GM18909 (cell line): ENCODE measurements around the gene SIRPB2.

Source experiments
- ATAC-seq: cut with Tn5 transposase; IDR thresholded peaks from one replicate; pipeline ENCODE4 v1.9.1; 2021; ENCODE audit warnings: mild to moderate bottlenecking; ENCODE audit not compliant: unreplicated experiment, poor library complexity

Gene SIRPB2

DNA sequence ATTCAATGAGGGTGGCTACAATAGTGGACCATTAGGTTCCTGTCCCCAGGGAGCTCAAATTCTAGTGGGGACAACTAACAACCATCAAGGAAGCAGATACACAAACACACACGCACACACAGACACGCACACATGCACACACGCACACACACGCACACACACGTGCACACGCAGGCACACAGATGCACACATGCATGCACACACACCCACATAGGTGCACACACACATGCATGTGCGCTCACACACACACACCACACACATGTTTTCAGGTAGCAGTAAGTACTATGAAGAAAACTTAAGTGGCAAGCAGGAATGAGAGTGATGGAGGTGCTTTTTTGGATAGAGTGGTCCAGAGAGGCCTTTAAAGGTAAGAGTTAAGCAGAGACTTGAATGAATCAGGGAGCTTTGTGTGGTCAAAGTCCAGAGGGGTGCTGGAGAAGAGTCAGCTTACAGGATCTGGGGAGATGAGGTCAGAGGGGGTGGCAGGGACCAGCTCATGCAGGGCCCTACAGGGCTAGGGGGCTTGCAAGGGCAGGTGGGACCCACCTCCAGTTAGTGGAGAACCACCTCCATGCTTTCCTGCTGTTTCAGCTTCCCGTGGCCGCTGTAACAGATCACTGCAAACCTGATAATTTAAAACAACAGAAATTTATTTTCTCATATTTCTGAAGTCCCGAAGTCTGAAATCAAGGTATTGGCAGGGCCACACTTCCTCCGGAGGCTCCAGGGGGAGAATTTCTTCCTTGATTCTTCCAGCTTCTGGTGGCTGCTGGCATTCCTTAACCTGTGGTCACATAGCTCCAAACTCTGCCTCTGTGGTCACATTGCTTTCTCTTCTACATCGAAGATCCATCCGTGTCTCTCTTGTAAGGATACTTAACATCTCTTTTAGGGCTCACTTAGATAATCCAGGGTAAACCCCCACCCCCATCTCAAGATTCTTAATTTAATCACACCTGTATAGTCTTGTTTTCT is 17.7 kb downstream of the SIRPB2 start:
- ATAC-seq, result no peak

DNA sequence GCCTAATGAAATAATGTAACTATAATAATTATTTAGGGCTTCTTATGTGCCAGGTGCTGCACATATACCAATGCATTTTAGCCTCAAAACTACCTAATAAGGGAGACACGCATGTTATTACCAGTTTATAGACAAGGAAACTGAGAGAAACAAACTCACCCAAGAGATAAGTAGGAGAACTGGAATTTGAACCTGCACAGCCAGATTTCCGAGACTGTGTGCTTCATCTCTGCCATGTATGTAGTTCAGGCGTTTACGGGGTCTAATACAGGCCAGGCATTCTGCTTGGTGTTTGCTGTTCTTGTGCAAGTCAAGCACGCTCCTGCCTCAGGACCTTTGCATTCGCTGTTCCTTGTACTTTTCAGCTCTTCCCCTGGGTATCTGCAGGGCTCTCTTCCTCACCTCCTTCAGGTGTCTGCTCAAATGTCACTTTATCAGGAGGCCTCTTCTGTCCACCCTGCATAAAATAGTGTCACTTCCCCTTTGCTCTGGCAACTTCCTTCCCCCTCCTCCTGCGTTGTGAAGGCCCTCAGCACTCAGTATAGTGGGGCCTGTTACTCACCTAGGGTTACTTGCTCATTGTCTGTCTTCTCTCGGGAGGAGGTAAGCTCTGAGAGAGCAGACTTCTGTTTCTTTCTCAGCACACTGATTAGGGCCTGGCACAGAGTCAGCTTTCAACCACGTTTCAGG is 18.5 kb downstream of the SIRPB2 start:
- ATAC-seq, result no peak

DNA sequence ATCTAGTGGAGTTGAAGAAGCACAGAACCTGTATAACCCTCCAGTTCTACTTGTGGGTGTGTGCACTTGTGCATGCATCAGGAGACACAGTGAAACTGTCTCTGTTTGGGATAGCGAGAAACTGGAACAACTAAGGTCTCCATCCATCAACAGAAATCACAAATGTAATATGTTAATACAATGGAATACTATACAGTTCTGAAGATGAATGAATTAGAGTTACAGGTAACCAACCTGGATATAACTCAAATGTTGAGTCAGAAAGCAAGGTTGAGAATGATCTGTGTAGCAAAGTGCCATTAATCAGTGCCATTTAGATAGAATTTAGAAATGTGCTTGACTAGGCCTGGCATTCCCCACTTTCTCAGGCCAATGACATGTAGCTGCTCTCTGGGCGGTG is 20.0 kb downstream of the SIRPB2 start:
- no peak for ATAC-seq

DNA sequence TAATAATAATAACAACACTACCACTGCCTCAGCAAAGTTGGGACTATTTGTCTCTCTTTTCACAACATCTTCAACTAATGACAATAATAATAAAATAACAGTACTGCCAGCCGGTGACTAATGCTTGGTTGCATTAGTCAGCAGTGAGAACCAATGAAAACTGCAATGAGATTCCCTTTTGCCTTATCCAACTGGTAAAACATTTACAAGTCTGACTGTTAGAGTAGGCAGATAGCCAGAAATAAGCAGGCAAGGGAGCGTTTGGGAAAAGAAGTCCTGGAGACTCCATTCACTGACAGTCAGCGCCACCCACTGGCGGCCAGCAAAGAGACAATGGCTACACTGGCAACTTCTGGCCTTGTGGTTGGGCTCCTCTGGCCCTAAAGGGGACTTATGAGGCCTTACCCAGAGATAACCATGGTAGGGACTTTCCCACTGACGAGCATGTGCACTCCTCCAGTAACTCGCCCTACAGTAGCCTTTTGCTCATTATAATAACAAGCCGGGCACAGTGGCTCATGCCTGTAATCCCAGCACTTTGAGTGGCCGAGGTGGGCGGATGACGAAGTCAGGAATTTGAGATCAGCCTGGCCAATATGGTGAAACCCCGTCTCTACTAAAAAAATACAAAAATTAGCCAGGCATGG is 21.2 kb downstream of the SIRPB2 start:
- ATAC-seq, result no peak

DNA sequence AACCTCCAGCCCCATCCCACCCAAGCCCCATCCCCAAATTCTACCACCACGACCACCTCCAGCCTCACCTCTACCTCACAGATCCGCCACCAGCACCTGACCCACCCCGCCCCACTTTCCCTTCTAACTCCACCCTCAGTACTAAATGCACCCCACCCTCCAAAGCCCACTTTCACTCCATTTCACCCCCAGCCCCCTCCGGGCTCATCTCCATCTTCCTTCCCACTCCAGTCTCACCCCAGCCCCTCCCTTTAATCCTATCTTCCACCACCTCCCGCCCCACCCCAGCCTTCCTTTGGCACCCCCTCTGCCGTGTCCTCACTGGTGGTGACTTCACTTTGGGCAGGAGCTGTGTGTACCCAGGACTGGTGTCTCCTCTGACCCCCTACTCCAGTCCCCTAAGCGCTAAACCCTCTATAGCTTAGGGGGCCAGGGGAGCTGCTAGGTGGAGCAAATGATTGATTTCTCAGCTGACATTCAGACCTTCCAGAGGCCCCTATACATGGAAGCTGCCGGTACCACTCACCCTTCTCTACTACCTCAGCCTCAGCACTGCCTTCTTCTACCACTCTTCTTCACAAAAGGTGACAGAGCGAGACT is 21.8 kb downstream of the SIRPB2 start:
- no peak for ATAC-seq

DNA sequence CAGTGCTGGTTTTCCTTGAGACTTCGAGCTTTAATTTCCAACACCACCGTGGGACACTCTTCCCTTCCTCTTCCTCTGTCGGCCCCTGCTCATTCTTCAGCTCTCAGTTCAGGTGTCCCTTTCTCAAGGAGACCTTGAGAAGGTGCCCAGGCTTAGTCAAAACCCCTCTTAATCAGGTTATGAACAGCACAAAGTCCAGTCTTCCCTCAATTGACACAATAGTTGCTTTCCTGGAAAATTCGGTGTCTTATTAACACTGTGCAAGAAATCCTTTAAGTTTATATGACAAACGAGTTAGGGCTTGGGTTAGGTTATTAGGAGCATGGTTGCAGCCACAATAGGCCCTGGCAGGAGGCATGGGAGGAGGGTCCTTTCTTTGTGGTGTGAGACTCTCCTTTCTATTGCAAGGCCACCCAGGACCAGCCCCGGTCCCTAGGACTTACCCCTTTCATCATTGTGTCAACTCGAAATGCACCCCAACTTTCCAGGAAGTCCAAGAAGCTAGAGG is 23.0 kb downstream of the SIRPB2 start:
- ATAC-seq, result no peak

DNA sequence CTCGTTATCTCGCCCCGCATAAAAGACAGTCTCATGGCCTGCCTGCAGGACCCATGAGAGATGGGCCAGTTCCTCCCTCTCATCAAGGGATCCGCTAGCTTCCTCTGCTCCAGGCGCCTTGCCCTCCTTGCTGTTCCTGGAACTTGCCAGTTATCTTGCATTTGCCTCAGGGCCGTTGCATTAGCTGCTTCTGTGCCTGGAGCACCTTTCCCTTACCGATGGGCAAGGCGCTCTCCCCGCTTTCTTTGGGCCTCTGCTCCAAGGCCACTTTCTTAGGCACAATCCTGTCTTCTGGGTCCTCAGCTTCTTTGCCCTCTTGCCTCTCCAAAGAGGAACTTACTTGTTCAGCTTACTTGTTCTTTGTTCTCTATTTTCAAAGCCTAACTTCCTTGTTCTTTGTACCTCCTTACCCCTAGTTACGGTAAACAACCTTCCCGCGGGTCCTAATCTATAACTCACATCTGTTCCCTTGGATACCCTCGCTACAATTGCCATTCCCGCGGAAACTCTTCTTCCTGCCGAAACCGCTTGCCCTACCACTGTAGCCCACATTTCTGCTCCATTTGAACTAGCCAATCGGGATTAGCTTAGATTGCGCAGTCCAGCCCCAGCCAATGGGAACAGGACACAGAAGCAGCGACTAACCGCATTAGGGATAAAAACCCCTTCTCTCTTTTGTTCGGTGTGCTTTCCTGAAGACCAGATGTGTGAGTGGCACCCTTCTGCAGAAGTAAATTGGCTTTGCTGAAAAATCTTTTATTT is 23.7 kb downstream of the SIRPB2 start:
- ATAC-seq, result no peak

DNA sequence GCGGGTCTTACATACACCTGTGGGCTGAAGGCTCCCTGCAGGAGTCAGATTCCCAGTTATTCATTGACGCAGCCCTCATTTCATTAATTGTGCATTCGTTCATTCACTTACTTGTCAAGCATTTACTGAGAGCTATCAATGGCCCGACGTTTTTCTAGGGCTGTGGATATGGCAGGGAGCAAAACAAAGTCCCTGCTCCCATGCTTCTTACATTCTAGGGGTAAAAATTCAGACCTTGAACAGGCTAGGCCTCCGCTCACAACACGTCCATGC is 24.2 kb downstream of the SIRPB2 start:
- ATAC-seq, result no peak

DNA sequence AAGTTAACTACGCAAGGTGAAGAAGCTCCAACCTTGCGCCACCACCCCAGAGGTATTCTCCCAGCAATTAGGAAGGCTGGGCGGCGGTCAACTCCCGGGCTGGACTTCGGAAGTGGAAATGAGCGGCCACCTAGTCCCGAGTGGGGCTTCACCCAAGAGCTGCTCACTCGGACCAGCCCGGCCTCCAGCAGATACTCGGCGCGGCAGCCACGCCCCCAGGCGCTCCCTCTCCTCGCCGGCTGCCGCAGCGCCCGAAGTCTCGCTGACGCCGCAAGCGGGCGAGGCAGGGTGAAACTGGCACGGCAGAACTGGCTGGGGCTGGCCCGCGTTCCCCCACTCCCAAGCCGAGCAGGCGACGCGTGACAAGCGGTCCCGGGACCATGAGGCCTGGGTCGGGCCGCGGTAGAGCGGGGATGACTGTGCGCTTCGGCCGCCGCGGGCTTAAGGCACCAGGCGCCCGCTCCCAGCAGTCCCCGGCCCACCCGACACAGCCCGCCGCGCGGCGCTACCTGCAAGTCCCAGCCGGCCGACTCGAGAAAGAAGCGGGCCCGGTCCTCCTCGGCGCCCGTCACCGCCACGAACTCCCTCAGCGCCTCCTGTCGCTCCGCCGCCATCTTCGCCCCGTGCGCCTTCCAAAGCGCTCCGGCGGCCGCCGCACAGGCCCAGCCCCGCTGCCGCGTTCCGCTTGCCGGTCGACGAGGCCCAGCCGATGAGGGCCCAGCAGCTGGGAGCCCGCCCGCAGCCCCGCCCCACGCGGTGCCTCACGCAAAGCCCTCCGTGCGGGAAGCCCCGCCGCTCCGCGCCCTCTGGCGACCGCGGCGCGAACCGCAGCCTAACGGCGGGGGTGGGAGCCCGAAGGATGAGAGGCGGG is 24.8 kb downstream of the SIRPB2 start, which contains the start of gene NSFL1C:
NSFL1C (minus strand) TSS at position 639 of the 871 bp plus-strand sequence; CDS start at position 614, 25 bp downstream.
- peak; percentile 89 for ATAC-seq

DNA sequence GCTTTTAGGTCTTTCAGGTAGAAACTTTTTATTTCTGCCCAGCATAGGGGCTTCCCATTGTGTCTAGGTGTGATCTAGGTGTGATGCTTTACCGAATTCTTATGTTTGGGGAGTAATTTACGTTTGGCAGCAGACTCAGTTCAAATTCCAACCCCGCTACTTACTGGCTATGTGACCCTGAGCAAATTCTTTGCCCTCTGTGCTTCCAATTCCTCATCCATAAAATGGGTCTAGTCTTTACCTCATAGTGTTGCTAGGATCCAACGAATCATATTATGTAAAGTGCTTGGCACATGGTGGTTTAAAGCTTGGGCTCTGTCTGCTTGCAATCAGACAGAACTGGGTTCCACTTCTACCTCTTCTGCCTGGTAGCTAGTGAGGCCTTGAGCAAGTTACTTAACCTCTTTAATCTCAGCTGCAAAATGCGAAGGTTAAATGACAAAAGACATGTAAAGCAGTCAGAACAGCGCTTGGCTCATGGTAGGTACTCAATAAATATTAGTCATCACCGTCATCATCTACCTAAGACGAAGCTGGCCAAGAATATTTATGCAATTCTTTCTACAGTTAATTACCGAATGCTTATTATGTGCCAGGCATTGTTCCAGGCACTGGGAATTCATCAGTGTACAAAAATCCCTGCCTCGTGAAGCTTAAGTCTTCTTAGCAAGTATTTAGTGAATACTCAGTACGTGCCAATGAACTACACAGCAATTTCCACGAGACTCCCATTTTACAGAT is 25.6 kb downstream of the SIRPB2 start:
- ATAC-seq, result no peak

DNA sequence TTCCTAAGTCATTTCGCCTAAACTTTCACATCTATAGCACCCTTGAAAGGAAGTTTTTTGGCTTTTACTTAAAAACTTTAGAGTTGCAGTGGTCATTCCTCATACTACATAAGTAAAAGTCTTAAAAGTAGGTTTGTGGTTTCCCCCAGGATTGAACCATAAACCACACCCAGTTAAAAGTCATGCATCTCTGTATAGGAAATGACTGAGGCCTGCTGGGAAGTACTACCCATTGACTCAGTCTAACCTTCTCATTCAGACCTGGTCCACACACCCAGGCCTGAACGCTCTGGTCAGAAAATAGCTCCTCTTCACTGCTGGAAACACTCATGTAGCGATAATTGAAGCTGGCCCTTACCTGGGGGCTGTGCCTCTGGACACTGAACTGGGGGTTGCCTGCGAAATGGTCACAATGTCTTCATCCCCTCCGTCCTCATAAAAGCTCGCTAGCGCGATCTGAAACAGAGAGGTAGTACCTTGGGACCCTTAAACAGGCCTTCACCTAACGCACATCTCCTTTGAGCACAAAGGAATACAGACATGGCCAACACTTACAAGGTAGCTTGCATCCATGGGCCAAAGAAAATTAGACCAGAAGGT is 27.1 kb downstream of the SIRPB2 start:
- ATAC-seq, result no peak

DNA sequence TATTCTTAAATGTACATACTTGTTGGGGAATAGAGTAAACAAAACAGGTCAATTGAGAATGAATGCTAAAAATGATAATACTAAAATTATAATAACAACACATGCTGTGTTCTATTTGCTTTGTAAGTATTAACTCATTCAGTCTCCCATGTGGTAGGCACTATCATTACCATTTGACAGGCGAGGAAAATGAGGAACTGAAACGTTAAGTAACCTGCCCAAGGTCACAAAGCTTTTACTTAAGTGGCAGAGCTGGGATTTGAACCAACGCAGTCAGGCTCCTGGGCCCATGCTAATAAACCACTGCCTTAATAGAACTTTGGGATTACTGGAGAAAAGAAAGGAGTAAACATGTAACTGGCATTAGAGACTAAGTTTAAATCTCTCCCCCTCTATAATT is 28.4 kb downstream of the SIRPB2 start:
- ATAC-seq, result no peak

DNA sequence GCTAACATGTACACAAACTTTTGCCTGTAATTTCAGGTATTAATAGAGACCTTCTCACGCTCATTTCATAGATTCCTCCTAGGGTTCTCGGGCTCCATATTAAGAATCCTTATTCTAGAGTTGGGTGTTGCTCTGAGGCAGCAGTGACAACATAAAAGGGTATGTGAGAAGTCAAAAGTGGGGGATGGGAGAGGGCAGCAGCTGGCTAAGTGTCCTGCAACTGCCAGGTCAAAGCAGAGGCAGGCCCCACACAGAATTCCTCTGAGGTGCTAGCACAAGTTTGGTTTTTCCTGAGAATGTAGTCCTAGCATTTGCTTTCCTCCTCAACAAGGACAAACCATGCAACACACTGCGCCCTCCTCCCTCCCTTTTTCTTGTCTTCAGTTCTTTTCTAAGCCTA is 29.2 kb downstream of the SIRPB2 start:
- no peak for ATAC-seq

DNA sequence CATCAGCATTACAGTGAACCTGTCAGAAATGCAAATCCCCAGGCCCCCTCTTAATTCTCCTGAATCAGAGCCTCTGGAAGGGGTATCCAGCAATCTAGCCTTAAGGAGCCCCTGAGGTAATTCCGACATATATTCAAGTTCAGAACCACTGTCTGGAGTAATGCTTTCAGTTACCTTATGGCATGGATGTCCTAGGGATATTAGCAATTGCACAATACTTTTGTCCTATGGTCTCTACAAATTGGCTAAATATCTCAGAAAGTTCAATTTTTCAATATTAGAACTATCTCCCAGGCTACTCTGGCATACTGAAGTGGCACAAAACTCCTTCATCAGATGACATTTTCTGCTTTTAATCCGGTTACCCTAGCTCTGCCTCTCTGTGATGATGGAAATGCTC is 30.9 kb downstream of the SIRPB2 start:
- ATAC-seq, result no peak

DNA sequence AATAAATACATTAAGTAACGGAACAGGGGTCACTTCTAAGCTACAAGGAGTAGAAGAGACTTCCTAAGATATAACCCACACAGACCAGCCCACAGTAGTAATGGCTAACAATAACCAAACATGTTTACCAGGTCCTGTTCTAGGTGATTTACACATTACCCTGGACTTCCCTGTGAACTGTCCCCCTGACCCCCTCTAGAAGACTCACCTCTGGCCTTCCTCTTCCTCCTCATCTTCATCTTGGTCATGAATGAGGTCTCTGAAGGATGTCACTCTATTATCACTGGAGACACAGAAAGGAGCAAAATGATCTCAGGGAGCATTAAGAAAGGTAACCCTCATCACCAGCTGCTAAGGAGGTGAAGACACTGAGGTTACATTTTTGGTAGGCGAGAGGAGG is 33.2 kb downstream of the SIRPB2 start:
- no peak for ATAC-seq

DNA sequence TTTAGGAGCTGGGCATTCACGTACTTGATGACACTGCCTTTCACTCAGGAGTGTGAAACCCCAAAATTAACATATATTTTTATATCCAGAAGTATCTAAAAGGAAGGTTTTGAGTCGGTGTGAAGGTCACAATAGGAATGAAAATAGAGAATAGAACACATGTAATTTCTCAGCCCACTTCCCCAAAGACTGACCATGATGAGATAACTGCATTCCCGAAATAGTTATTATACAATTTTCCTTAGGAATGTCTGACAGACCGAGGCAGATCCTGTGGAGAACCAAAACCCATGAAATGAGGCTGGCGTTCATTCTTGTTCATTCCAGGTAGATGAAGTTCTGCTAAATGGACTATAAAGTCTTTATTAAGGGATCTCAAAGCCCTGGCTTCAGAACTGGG is 34.9 kb downstream of the SIRPB2 start:
- no peak for ATAC-seq

DNA sequence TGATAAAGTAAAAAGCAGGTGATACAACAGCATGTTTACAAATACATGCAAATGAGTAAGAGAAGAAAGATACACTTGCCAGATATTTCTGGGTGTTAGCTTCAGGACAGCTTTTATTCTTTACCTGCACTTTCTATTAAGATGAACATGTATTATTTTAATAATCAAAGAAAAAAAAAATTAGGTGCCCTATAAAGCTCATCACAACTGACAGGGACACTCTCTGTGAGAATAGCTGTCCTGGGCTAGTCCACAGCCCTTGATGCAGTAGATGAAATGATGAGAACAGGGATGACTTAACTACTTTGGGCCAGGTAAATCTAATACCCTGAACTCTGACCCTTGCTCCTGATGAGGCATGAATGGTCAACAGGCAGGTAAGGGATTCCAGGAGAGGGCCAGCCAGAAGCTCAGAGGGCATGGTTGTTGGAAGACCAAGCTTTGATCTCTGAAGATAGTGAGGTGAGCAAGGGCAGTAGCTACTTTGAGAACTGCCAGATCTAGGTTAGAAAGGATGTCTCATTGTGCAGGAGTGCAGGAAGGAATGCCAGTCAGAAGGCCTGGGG is 40.2 kb downstream of the SIRPB2 start:
- ATAC-seq, result no peak

DNA sequence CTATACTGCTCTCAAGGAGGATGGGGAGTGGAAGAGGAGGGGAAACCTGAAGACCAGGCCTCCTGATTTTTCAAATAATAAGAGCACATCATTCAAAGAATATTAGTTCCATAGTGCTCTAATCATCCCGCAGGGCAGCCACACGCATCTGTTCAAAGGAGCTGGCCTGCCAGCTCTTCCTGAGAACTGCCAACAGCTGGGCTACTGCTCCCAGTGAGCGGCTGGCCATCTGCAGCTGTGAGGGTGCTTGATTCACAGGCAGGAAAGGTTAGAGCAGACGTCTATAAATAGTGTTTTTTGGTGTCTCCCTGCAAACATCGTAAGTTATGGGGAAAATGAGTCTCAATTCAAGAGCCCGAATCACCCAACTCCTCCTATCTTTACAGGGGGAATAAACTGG is 41.9 kb downstream of the SIRPB2 start:
- no peak for ATAC-seq
